ENCODE data around the gene PRPF38A. TPM values are rescaled to one million over a fixed set of nuclear protein-coding genes. Genes with fewer than 3 reads are reported as not detected.

Gene PRPF38A
- total and polyA plus RNA-seq, 2 of the 4 experiments (the other 2 are of a cell fraction): 19.0 to 23.5 TPM

GRCh38 chr1:52432807-52433206 lies 28.4 kb downstream of the PRPF38A start:
- Histone ChIP-seq H3K4ac (ENCODE audit: low read depth, low read length) (no peak overlapping the region), H3K36me3 (ENCODE audit: control insufficient read depth, insufficient read depth, low read length) (peaks cover 26% of the 10 kb centered on the region), H3K18ac (ENCODE audit: low read depth, low read length) (no peak overlapping the region), H3K27ac (ENCODE audit: insufficient read depth, low read length) (no peak overlapping the region), H3K56ac (ENCODE audit: extremely low read depth, insufficient read depth, low read length) (no peak overlapping the region), H2BK120ac (ENCODE audit: low read depth, low read length) (no peak overlapping the region), H3K9me1 (ENCODE audit: insufficient read depth, low read length) (peaks cover 10% of the 10 kb centered on the region), H2BK15ac (ENCODE audit: low read depth, low read length) (no peak overlapping the region), H4K5ac (ENCODE audit: low read depth, low read length) (no peak overlapping the region), H3K4me3 (ENCODE audit: insufficient read depth, low read depth, low read length) (no peak overlapping the region), H3K9me3 (ENCODE audit: control insufficient read depth, insufficient read depth, low read length) (no peaks in the 10 kb centered on the region), H2BK5ac (ENCODE audit: low read depth, low read length, poor library complexity, severe bottlenecking) (no peak overlapping the region), H3K4me1 (ENCODE audit: control insufficient read depth, insufficient read depth, low read length) (no peaks in the 10 kb centered on the region), H2AK5ac (ENCODE audit: low read depth, low read length) (no peak overlapping the region), H3K27me3 (ENCODE audit: control insufficient read depth, insufficient read depth, low read length) (no peaks in the 10 kb centered on the region), H2AFZ (replicated peaks; ENCODE audit: low read length, poor library complexity) (no peak overlapping the region), H3K4me2 (ENCODE audit: low read depth, low read length) (no peak overlapping the region), H3K79me1 (ENCODE audit: low read depth in 1 of 2, low read length in 2 of 2) (peaks cover 0 to 3% of the 10 kb centered on the region in 2 experiments; a peak in 3 of 4 replicates), H4K20me1 (ENCODE audit: insufficient read depth, low read length) (no peaks in the 10 kb centered on the region), H3K14ac (replicated peaks; ENCODE audit: low read depth, low read length) (no peak overlapping the region), H2BK20ac (ENCODE audit: low read depth, low read length) (no peak overlapping the region), H2AK9ac (replicated peaks; ENCODE audit: low read depth, low read length, poor library complexity) (no peak overlapping the region), H3K23ac (ENCODE audit: low read depth, low read length) (no peak overlapping the region), H4K8ac (ENCODE audit: low read depth in 2 of 2, low read length in 2 of 2) (no peak overlapping the region), H3K9ac (ENCODE audit: low read depth, low read length) (no peak overlapping the region), H4K91ac (ENCODE audit: insufficient read depth, low read depth, low read length) (no peak overlapping the region)
- ChIA-PET POLR2A (ENCODE audit: unreplicated experiment) (no interaction called here), CTCF (no interaction called here)
- intact Hi-C loops (cut with micrococcal nuclease) (no loop called here), dilution Hi-C loops (cut with HindIII; ENCODE audit: low sequenced_read_pairs, unreplicated experiment) (no loop called here), in situ Hi-C loops (cut with MboI; ENCODE audit: low sequenced_read_pairs) (no loop called here)
- ATAC-seq (ENCODE audit: low read depth) (no peak), DNase-seq (no peak)
- BruUV-seq (replicated peaks): no TSS peak
- TF ChIP-seq MAZ (IDR thresholded peaks at IDR 0.05; ENCODE audit: borderline replicate concordance, low read depth, low read length): no peak
- TF ChIP-seq ELK1 (IDR thresholded peaks at IDR 0.05; ENCODE audit: borderline replicate concordance, low read depth, low read length): no peak
- no peak for TF ChIP-seq CEBPB (IDR thresholded peaks at IDR 0.05; ENCODE audit: low read depth, low read length)
- no peak for TF ChIP-seq CTCF (conservative IDR thresholded peaks at IDR 0.05; ENCODE audit: low read depth, low read length)
- no peak for TF ChIP-seq RCOR1 (IDR thresholded peaks at IDR 0.05; ENCODE audit: insufficient replicate concordance, low read length)
- TF ChIP-seq SMC3 (IDR thresholded peaks at IDR 0.05; ENCODE audit: low read depth, low read length): no peak
- TF ChIP-seq POLR2A (IDR thresholded peaks at IDR 0.05; ENCODE audit: low read depth, low read length): no peak
- TF ChIP-seq NFE2L2 (IDR thresholded peaks at IDR 0.05; ENCODE audit: low read depth, low read length): no peak
- TF ChIP-seq USF2 (IDR thresholded peaks at IDR 0.05; ENCODE audit: low read depth, low read length): no peak
- no peak for TF ChIP-seq MAFK (IDR thresholded peaks at IDR 0.05; ENCODE audit: low read depth, low read length)
- no peak for TF ChIP-seq MXI1 (IDR thresholded peaks at IDR 0.05; ENCODE audit: borderline replicate concordance, low read depth, low read length)
- TF ChIP-seq BHLHE40 (IDR thresholded peaks at IDR 0.05; ENCODE audit: low read depth, low read length): no peak
- TF ChIP-seq RFX5 (IDR thresholded peaks at IDR 0.05; ENCODE audit: low read depth, low read length): no peak
- WGBS, 2 experiments (ENCODE audit: extremely low coverage in 2 of 2, insufficient read length in 1 of 2): 100% methylated on average over 2 of the region's 8 CpGs; no CpG with 5 or more reads in 1 of the 2 experiments
